ENCODE measurements around the gene ADCY2.

Gene ADCY2

GRCh38 chr5:7537573-7537972, 141.6 kb downstream of the ADCY2 start:
- H3K27me3 ChIP-seq (replicated peaks; ENCODE audit: control insufficient read depth, insufficient read depth, low read length): no peaks in the 10 kb centered on the region
- no peak for TF ChIP-seq CTCF (IDR thresholded peaks at IDR 0.05; ENCODE audit: insufficient read depth, low read length, poor library complexity, severe bottlenecking)
- H3K4me3 ChIP-seq (replicated peaks; ENCODE audit: low read depth, low read length): no peak overlapping the region
- H3K36me3 ChIP-seq (ENCODE audit: control insufficient read depth, insufficient read depth, low read length): no peaks in the 10 kb centered on the region
- DNase-seq (ENCODE audit: extremely low read depth, insufficient read length): no peak

- no peak for TF ChIP-seq CTCF (IDR thresholded peaks at IDR 0.05; ENCODE audit: insufficient read depth, low read length, poor library complexity, severe bottlenecking)
- no peaks in the 10 kb centered on the region for H3K27me3 ChIP-seq (replicated peaks; ENCODE audit: control insufficient read depth, insufficient read depth, low read length)
Observed at GRCh38 chr5:7539571-7539970, 143.6 kb downstream of the ADCY2 start.

GRCh38 chr5:7540736-7541485, 145.0 kb downstream of the ADCY2 start:
- Histone ChIP-seq H3K4me3 (replicated peaks; ENCODE audit: low read depth, low read length) (no peak overlapping the region), H3K36me3 (ENCODE audit: control insufficient read depth, insufficient read depth, low read length) (no peaks in the 10 kb centered on the region), H3K27me3 (replicated peaks; ENCODE audit: control insufficient read depth, insufficient read depth, low read length) (no peaks in the 10 kb centered on the region)
- TF ChIP-seq CTCF (IDR thresholded peaks at IDR 0.05; ENCODE audit: insufficient read depth, low read length, poor library complexity, severe bottlenecking): no peak
- DNase-seq (ENCODE audit: extremely low read depth, insufficient read length): no peak

More at GRCh38 chr5:7539571-7539970, 143.6 kb downstream of the ADCY2 start:
- no peak overlapping the region for H3K4me3 ChIP-seq (replicated peaks; ENCODE audit: low read depth, low read length)
- no peaks in the 10 kb centered on the region for H3K36me3 ChIP-seq (ENCODE audit: control insufficient read depth, insufficient read depth, low read length)
- no peak for DNase-seq (ENCODE audit: extremely low read depth, insufficient read length)

- TF ChIP-seq CTCF (IDR thresholded peaks at IDR 0.05; ENCODE audit: insufficient read depth, low read length, poor library complexity, severe bottlenecking): no peak
Observed at GRCh38 chr5:7541898-7542297, 146.0 kb downstream of the ADCY2 start.

GRCh38 chr5:7546555-7546954, 150.6 kb downstream of the ADCY2 start:
- DNase-seq (ENCODE audit: extremely low read depth, insufficient read length): no peak
- Histone ChIP-seq H3K36me3 (ENCODE audit: control insufficient read depth, insufficient read depth, low read length) (no peaks in the 10 kb centered on the region), H3K27me3 (replicated peaks; ENCODE audit: control insufficient read depth, insufficient read depth, low read length) (no peaks in the 10 kb centered on the region), H3K4me3 (replicated peaks; ENCODE audit: low read depth, low read length) (no peak overlapping the region)
- no peak for TF ChIP-seq CTCF (IDR thresholded peaks at IDR 0.05; ENCODE audit: insufficient read depth, low read length, poor library complexity, severe bottlenecking)

More at GRCh38 chr5:7541898-7542297, 146.0 kb downstream of the ADCY2 start:
- no peaks in the 10 kb centered on the region for H3K27me3 ChIP-seq (replicated peaks; ENCODE audit: control insufficient read depth, insufficient read depth, low read length)
- H3K36me3 ChIP-seq (ENCODE audit: control insufficient read depth, insufficient read depth, low read length): no peaks in the 10 kb centered on the region
- DNase-seq (ENCODE audit: extremely low read depth, insufficient read length): no peak
- no peak overlapping the region for H3K4me3 ChIP-seq (replicated peaks; ENCODE audit: low read depth, low read length)

Measured in GM06990 (cell line).